GM21367 (cell line): ENCODE data around the gene CRLF3.
A peak's percentile ranks its signal among the peaks of the same experiment; 100 is the strongest.
"Not testable (repeated sequence)": the region's sequence is repeated elsewhere in the genome, so short reads cannot be mapped to it uniquely, and the experiment has no call there.

Experiments used
- ATAC-seq: cut with Tn5 transposase; IDR thresholded peaks from one replicate; pipeline ENCODE4 v1.9.1; 2021; ENCODE audit not compliant: unreplicated experiment

The CRLF3 gene, protein sequence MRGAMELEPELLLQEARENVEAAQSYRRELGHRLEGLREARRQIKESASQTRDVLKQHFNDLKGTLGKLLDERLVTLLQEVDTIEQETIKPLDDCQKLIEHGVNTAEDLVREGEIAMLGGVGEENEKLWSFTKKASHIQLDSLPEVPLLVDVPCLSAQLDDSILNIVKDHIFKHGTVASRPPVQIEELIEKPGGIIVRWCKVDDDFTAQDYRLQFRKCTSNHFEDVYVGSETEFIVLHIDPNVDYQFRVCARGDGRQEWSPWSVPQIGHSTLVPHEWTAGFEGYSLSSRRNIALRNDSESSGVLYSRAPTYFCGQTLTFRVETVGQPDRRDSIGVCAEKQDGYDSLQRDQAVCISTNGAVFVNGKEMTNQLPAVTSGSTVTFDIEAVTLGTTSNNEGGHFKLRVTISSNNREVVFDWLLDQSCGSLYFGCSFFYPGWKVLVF

DNA sequence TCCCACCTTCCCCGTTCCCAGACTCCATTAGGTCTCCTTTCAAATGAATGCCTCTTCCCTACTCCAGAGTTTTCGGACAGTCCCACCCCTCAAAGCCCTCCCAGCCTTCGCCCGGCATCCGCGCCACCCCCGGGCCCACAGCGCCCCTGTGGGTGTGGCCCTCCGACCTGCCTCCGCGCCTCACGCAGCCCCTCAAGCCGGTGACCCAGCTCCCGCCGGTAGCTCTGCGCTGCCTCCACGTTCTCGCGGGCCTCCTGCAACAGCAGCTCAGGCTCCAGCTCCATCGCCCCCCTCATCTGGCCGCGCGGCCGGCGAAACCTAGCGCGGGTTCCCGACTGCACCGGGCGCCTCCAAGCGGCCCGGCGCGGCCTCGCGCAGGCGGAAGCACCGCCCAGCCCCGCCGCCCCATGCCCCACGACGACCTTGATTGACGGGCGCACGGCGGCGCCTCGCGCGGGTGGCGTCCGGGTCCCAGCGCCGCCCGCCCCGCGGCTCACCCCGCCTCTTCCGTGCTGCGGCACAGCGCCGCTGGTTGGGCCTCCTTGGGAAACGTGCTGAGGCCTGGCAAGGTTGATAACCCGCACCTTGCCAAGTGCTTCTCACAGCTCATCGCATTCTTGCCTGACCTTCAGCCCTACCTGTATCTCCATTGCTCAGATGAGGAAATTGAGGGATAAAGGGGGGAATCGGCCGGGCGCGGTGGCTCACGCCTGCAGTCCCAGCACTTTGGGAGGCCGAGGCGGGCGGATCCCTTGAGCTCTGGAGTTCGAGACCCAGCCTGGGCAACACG lies at the start of gene CRLF3:
Gene CRLF3 (minus strand): TSS at position 337 of the 790 bp plus-strand sequence. CDS start 41 bp downstream, at position 296.
- peak; percentile 76 for ATAC-seq

DNA sequence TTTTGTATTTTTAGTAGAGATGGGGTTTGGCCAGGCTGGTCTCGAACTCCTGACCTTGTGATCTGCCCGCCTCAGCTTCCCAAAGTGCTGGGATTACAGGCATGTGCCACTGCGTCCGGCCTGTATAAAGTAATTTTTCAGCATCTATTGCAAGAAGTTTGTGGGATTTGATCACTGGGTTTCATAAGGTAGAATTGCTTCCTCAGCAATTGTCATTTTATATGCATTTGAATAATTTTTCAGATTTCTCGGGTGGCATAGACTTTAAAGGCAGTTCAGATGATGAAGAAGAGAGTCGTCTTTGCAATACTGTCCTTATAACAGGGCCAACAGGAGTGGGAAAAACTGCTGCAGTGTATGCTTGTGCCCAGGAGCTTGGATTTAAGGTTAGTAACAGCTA lies 44.5 kb upstream of the CRLF3 start:
- ATAC-seq, result no peak

- ATAC-seq, result no peak
Measured at GRCh38 chr17:30864636-30865035, 40.1 kb upstream of the CRLF3 start.

- ATAC-seq, result no peak
Measured at GRCh38 chr17:30858556-30859250, 34.2 kb upstream of the CRLF3 start.

GRCh38 chr17:30854146-30854545 lies 29.7 kb upstream of the CRLF3 start:
- ATAC-seq, result no peak

GRCh38 chr17:30848021-30848420 lies 23.5 kb upstream of the CRLF3 start:
- no peak for ATAC-seq

GRCh38 chr17:30840771-30841170 lies 16.3 kb upstream of the CRLF3 start:
- ATAC-seq, result no peak

DNA sequence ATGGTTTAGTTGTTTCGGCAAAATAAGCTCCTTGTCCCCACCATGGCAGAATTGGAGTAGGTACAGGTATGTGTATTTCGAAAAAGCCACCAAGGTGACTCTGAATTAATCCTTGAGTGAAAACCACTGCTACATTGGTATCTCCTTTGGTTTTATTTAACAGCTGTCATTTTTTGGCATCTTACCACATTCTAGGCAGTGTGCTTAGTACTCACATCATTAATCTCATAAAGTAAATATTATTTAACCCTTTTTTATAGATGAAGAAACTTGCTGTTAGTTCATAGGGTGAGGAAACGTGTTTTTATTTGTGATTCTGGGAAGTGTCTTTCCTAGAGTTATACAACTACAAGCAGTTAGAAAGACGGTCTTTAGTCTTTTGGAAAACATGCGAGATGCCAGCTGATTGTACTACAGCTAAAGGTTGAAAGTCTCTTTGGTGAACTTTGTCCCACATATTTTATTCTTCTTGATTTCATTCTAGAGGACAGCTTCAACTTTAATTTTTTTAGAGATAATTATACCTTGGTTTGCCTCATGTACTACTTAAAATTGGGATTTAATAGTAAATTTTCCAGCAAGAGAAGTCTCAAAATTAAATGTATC lies 13.8 kb upstream of the CRLF3 start:
- no peak for ATAC-seq

GRCh38 chr17:30832438-30833124 lies 8.1 kb upstream of the CRLF3 start:
- no peak for ATAC-seq

- no peak for ATAC-seq
Measured at GRCh38 chr17:30831663-30832437, 7.4 kb upstream of the CRLF3 start, which contains the start of gene ATAD5. Gene ATAD5 (plus strand): TSS chr17:30831966. CDS start chr17:30832348, 382 bp downstream.

- no peak for ATAC-seq
Measured at GRCh38 chr17:30831257-30831656, 6.8 kb upstream of the CRLF3 start.

DNA sequence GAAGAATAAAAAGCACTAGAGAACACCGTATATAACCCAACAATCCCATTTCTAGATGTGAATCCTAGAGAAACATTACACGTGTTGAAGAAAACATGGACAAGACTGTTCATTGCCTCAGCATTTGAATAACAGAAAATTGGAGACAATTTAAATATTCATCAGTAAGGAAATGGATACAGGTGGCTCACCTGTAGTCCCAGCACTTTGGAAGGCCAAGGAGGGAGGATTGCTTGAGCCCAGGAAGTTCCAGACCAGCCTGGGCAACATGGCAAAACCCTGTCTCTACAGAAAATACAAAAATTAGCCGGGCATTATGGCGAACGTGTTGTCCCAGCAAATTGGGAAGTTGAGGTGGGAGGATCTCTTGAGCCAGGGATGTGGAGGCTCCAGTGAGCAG lies 4.5 kb upstream of the CRLF3 start:
- ATAC-seq, result no peak

GRCh38 chr17:30827082-30827481 lies 2.6 kb upstream of the CRLF3 start:
- ATAC-seq, result no peak

DNA sequence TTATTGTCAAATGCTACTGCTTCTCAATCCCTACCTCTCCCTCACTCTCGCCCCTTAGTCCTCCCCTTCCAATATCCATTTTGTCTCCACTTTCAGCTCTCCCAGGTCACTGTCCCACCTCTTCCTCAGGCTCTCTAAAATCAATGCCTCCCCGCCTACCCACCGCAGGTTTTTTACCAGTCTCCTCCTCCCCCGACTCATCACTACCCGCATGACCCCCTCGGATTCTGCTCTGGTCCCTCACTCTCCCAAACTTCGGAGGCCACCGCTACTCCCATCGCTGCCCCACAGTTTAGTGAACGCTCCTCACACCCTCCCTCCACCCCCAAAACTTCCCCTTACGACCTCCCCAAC lies 513 bp downstream of the CRLF3 start:
- ATAC-seq, result peak; percentile 10

- no peak for ATAC-seq
Measured at GRCh38 chr17:30823421-30823820, 1.1 kb downstream of the CRLF3 start.

- ATAC-seq, result not testable (repeated sequence)
Measured at GRCh38 chr17:30822919-30823318, 1.6 kb downstream of the CRLF3 start.

- no peak for ATAC-seq
Measured at GRCh38 chr17:30821871-30822723, 2.4 kb downstream of the CRLF3 start.

DNA sequence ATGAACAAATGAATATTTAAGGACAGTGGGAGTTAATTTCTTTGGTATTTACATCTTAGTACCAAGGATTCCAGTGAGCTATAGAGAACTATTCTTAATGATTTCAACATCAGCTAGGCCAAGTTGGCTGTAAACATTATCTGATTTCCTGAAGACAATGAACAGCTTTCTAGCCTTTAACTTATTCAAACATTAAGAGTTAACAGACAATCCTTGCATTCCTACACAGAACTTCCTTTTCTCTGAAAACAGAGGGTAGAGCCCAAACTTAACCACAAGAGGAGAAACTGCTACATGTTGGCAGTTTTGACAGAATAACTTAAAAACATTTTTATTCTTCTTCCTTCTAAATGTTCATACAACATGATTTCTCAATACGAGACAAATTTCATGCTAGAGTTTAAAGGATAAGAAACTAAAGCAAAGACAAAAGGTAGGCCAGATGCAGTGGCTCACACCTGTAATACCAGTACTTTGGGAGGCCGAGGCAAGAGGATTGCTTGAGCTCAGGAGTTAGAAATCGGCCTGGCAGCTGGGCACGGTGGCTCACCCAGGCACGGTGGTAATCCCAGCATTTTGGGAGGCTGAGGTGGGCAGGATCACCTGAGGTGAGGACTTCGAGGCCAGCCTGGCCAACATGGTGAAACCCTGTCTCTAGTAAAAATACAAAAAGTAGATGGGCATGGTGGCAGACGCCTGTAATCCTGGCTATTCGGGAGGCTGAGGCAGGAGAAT lies 4.4 kb downstream of the CRLF3 start:
- ATAC-seq, result no peak
